GM23338 (cell line): ENCODE data around the gene ZYX. TPM values are rescaled to one million over a fixed set of nuclear protein-coding genes. Genes with fewer than 3 reads are reported as not detected.

ENCODE experiments used
- ATAC-seq: fragments of 200-7000 bp; cut with Tn5 transposase; 3 replicates; pipeline ENCODE4 v1.9.1; 2020
- DNase-seq: peaks from one replicate; pipeline ENCODE4 v3.0.0-alpha.2; 2015; ENCODE audit warnings: low spot score
- H2AFZ ChIP-seq: fragments of 200-600 bp; sonication (generic); 2 replicates; pipeline ENCODE4 v1.8.0; 2016; ENCODE audit warnings: antibody characterized with exemption, mild to moderate bottlenecking, moderate library complexity
- H3F3A ChIP-seq: fragments of 200-600 bp; sonication (generic); replicated peaks from 2 replicates; pipeline ENCODE4 v1.8.0; 2017; ENCODE audit warnings: antibody characterized with exemption, mixed run types, low read depth
- H3K27ac ChIP-seq: fragments of 200-600 bp; sonication (generic); 2 replicates; pipeline ENCODE4 v1.6.1; 2016; ENCODE audit warnings: low read depth
- H3K27me3 ChIP-seq: fragments of 200-600 bp; sonication (generic); 2 replicates; pipeline ENCODE4 v1.8.0; 2016; ENCODE audit warnings: mild to moderate bottlenecking, mixed run types, moderate library complexity; ENCODE audit not compliant: insufficient read depth
- H3K36me3 ChIP-seq: fragments of 200-600 bp; sonication (generic); 2 replicates; pipeline ENCODE4 v1.8.0; 2016; ENCODE audit warnings: mild to moderate bottlenecking; ENCODE audit not compliant: insufficient read depth
- H3K4me1 ChIP-seq: fragments of 200-600 bp; sonication (generic); 2 replicates; pipeline ENCODE4 v1.8.0; 2016; ENCODE audit warnings: mild to moderate bottlenecking, moderate library complexity; ENCODE audit not compliant: insufficient read depth
- H3K4me2 ChIP-seq: fragments of 200-600 bp; sonication (generic); 2 replicates; pipeline ENCODE4 v1.7.1; 2017; ENCODE audit warnings: mixed run types
- H3K4me3 ChIP-seq: fragments of 200-600 bp; sonication (generic); 2 replicates; pipeline ENCODE4 v1.6.1; 2016; ENCODE audit warnings: mixed run types
- H3K79me2 ChIP-seq: fragments of 200-600 bp; sonication (generic); replicated peaks from 2 replicates; pipeline ENCODE4 v1.8.0; 2017; ENCODE audit warnings: mild to moderate bottlenecking; ENCODE audit not compliant: insufficient read depth
- H3K9me2 ChIP-seq: fragments of 200-600 bp; sonication (generic); 2 replicates; pipeline ENCODE4 v1.8.0; 2017; ENCODE audit not compliant: insufficient read depth
- H4K20me1 ChIP-seq: fragments of 200-600 bp; sonication (generic); replicated peaks from 2 replicates; pipeline ENCODE4 v1.8.0; 2017; ENCODE audit warnings: mild to moderate bottlenecking; ENCODE audit not compliant: insufficient read depth
- H3K27ac Mint-ChIP-seq: 2 replicates; pipeline ENCODE4 v1.8.0; 2020; ENCODE audit warnings: inconsistent platforms, mild to moderate bottlenecking, moderate library complexity, mixed read lengths
- H3K27me3 Mint-ChIP-seq: 3 replicates; pipeline ENCODE4 v1.8.0; 2022; ENCODE audit warnings: low read depth, mild to moderate bottlenecking, moderate library complexity, mixed read lengths, inconsistent platforms; ENCODE audit not compliant: insufficient read depth, poor library complexity
- H3K36me3 Mint-ChIP-seq: 3 replicates; pipeline ENCODE4 v1.8.0; 2021; ENCODE audit warnings: low read depth, mild to moderate bottlenecking, inconsistent platforms, moderate library complexity, mixed read lengths
- H3K4me1 Mint-ChIP-seq: 3 replicates; pipeline ENCODE4 v1.8.0; 2020; ENCODE audit warnings: mild to moderate bottlenecking, inconsistent platforms, mixed read lengths
- H3K4me3 Mint-ChIP-seq: 3 replicates; pipeline ENCODE4 v1.8.0; 2021; ENCODE audit warnings: moderate library complexity, mild to moderate bottlenecking, inconsistent platforms, mixed read lengths
- H3K9me3 Mint-ChIP-seq: 3 replicates; pipeline ENCODE4 v1.8.0; 2020; ENCODE audit warnings: moderate library complexity, mild to moderate bottlenecking, inconsistent platforms, mixed read lengths
- EZH2phosphoT487 ChIP-seq: fragments of 200-600 bp; sonication (generic); IDR thresholded peaks from one replicate; pipeline ENCODE4 v1.8.1; 2018; ENCODE audit warnings: antibody characterized with exemption; ENCODE audit not compliant: unreplicated experiment
- NANOG ChIP-seq: IDR thresholded peaks from 2 replicates; pipeline ENCODE4 v1.6.1; 2016; ENCODE audit warnings: antibody characterized with exemption, borderline replicate concordance
- POLR2AphosphoS5 ChIP-seq: IDR thresholded peaks from 2 replicates; pipeline ENCODE4 v1.6.1; 2016; ENCODE audit warnings: antibody characterized with exemption, low read depth
- STAT1 ChIP-seq: IDR thresholded peaks from one replicate; pipeline ENCODE4 v1.6.1; 2016; ENCODE audit warnings: antibody characterized with exemption; ENCODE audit not compliant: unreplicated experiment
- polyA plus RNA-seq: library from polyadenylated mRNA; unstranded; fragments of >200 nt; fragmentation: Nextera tagmentation; extraction: Ambion mirVana; gene quantifications from 2 replicates; pipeline ENCODE4 v1.2.1, GENCODE V29; 2016
- total RNA-seq: library from RNA; depleted of rRNA; stranded (reverse); fragments of >200 nt; shearing (Covaris generic); gene quantifications from 2 replicates; pipeline ENCODE4 v1.2.3, GENCODE V29; 2014
- TF ChIP-seq, protein P1 (sequence below), 2 experiments: fragments of 200-600 bp in 1 of 2; sonication (generic) in 1 of 2; conservative IDR thresholded peaks; 2 replicates each; pipeline versions ENCODE4 v1.5.1 to v1.6.1; 2016 to 2017; ENCODE audit warnings: antibody characterized with exemption in 2 of 2, low read depth in 2 of 2, mild to moderate bottlenecking in 2 of 2, moderate library complexity in 1 of 2

Gene ZYX
- total and polyA plus RNA-seq, 2 experiments from 2014 or later, result 111 to 141 TPM

- Histone ChIP-seq H3K9me2 (no peaks in the 10 kb centered on the region), H3F3A (peaks cover 37% of the 10 kb centered on the region), H3K27ac (no peak overlapping the region), H3K4me3 (no peak overlapping the region), H3K4me2 (0 out of 2 replicates have a peak overlapping the region, but pooled peaks have one; percentile 29), H2AFZ (no peak overlapping the region), H3K36me3 (peaks cover 13% of the 10 kb centered on the region), H3K27me3 (no peaks in the 10 kb centered on the region), H3K4me1 (peaks cover 15% of the 10 kb centered on the region; the same call in 1 of the 2 replicates), H4K20me1 (peaks cover 38% of the 10 kb centered on the region), H3K79me2 (peaks cover 52% of the 10 kb centered on the region)
- no peak for ATAC-seq
- H3K9me3 Mint-ChIP-seq, result no peaks in the 10 kb centered on the region
- no peak for TF ChIP-seq POLR2AphosphoS5
- no peak for TF ChIP-seq NANOG
- no peak for DNase-seq
- no peak overlapping the region for H3K27ac Mint-ChIP-seq
- H3K4me1 Mint-ChIP-seq, result peaks cover 16% of the 10 kb centered on the region; the same call in 2 of the 3 replicates
- H3K4me3 Mint-ChIP-seq, result no peak overlapping the region
- peaks cover 15% of the 10 kb centered on the region for H3K27me3 Mint-ChIP-seq
- H3K36me3 Mint-ChIP-seq, result peaks cover 19% of the 10 kb centered on the region
Observed at GRCh38 chr7:143384661-143385631, 3.8 kb downstream of the ZYX start.

GRCh38 chr7:143385891-143386781, 5.0 kb downstream of the ZYX start:
- ATAC-seq, result no peak
- H3K9me3 Mint-ChIP-seq, result no peaks in the 10 kb centered on the region; the same call in 2 of the 3 replicates
- H3F3A ChIP-seq, result peaks cover 45% of the 10 kb centered on the region
- no peak overlapping the region for H3K4me3 ChIP-seq
- no peak overlapping the region for H3K4me2 ChIP-seq
- peaks cover 24% of the 10 kb centered on the region for H3K27me3 Mint-ChIP-seq
- TF ChIP-seq STAT1 (no peak), EZH2phosphoT487 (no peak), POLR2AphosphoS5 (no peak)
- TF ChIP-seq, protein P1, sequence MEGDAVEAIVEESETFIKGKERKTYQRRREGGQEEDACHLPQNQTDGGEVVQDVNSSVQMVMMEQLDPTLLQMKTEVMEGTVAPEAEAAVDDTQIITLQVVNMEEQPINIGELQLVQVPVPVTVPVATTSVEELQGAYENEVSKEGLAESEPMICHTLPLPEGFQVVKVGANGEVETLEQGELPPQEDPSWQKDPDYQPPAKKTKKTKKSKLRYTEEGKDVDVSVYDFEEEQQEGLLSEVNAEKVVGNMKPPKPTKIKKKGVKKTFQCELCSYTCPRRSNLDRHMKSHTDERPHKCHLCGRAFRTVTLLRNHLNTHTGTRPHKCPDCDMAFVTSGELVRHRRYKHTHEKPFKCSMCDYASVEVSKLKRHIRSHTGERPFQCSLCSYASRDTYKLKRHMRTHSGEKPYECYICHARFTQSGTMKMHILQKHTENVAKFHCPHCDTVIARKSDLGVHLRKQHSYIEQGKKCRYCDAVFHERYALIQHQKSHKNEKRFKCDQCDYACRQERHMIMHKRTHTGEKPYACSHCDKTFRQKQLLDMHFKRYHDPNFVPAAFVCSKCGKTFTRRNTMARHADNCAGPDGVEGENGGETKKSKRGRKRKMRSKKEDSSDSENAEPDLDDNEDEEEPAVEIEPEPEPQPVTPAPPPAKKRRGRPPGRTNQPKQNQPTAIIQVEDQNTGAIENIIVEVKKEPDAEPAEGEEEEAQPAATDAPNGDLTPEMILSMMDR (conservative IDR thresholded peaks at IDR 0.05; ENCODE audit: low read depth in 2 of 2), result no peak
- no peaks in the 10 kb centered on the region for H3K27me3 ChIP-seq
- H3K4me1 ChIP-seq, result peaks cover 14% of the 10 kb centered on the region; the same call in 1 of the 2 replicates
- DNase-seq, result no peak
- peaks cover 38% of the 10 kb centered on the region for H4K20me1 ChIP-seq
- peaks cover 13% of the 10 kb centered on the region for H3K36me3 ChIP-seq
- H3K4me1 Mint-ChIP-seq, result peaks cover 15% of the 10 kb centered on the region; the same call in 2 of the 3 replicates
- H3K36me3 Mint-ChIP-seq, result peaks cover 29% of the 10 kb centered on the region
- H3K27ac ChIP-seq, result peak overlapping the region; percentile 63; the same call in 1 of the 2 replicates
- H3K4me3 Mint-ChIP-seq, result no peak overlapping the region
- H3K27ac Mint-ChIP-seq, result no peak overlapping the region
- H2AFZ ChIP-seq, result no peak overlapping the region
- H3K9me2 ChIP-seq, result no peaks in the 10 kb centered on the region
- H3K79me2 ChIP-seq, result peaks cover 52% of the 10 kb centered on the region
